ENCODE data around the gene MGAT4B. TPM values are rescaled to one million over a fixed set of nuclear protein-coding genes. Genes with fewer than 3 reads are reported as not detected.

The MGAT4B gene
- total RNA-seq: 10 to 100 TPM; 42.5 to 58.5 (median 47.2) TPM

DNA sequence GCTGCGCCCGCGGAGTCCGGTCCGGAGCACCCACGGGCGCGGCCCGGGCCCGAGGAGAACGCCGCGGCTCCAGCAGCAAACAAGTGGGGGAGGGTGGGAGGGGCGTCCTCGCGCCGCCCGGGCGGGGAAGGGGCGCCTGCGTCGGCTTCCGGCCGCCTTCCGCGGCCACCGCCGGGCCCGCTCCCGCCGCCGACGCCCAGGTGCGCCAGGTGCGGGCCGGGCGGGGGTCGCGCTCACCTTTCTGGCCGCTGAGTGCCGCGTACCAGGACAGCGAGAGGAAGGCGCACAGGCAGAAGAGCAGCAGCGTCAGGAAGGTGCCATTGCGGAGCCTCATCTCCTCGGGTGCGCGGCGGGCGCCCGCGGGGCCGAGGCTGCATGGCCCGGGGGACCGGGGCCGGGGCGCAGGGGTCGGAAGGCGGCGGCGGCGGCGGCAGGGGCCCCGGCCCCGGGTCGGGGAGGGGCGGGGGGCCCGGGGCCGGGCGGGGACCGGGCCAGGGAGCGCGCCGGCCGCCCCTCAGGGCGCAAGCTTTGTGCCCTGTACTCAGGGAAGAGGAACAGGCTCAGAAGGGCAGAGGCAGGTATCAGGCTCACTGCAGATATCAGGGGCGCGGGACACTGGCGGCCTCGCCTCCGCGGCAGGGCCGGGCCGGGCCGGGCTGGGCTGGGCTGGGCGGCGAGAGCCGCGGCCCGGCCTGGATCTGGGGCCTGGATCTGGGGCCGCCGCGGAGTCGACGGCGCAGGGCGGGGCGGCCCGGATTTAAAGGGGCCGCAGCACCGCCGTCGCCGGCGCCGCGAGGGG, at the start of gene MGAT4B:
MGAT4B (minus strand) TSS at position 617 of the 799 bp plus-strand sequence; CDS start at position 334, 283 bp downstream.
- TF ChIP-seq EP300 (IDR thresholded peaks at IDR 0.05) (no peak), POLR2AphosphoS5 (IDR thresholded peaks at IDR 0.05) (peak; percentile 46), POLR2A (IDR thresholded peaks at IDR 0.05) (peak; percentile 28 to 48)
- Histone ChIP-seq H3K27ac (peak within 1 kb of the TSS; percentile 86 to 99 (median 96)), H3K4me1 (peaks cover 0 to 57% (median 45%) of the 10 kb centered on the region in 3 donors), H3K9me3 (no peaks in the 10 kb centered on the region), H3K36me3 (peaks cover 0 to 6% of the 10 kb centered on the region in 2 donors), H3K4me3 (peak within 1 kb of the TSS; percentile 73 to 94), H3K27me3 (no peaks in the 10 kb centered on the region)
- ATAC-seq: peak; percentile 93
- WGBS, 2 donors (ENCODE audit: low coverage in 1 of 2): no CpG with 5 or more reads among the region's 108 CpGs

DNA sequence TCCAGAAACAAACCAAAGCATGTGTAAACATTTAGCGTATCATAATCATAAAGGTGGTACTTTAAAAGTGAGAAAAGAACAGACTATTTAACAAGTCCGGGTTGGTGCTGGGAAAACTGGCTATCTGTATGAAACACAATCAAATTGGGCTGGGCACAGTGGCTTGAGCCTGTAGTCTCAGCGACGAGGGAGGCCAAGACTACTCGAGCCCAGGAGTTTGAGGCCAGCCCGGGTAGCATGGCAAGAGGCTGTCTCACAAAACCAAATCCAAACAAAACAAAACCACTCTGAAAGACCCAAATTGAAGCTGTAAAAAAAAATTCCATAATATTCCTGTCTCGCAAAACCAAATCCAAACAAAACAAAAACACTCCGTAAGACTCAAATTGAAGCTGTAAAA, 47.7 kb upstream of the MGAT4B start:
- no peak for ATAC-seq
- peaks cover 0 to 27% (median 0%) of the 10 kb centered on the region in 3 donors for H3K4me1 ChIP-seq
- WGBS, 2 donors (ENCODE audit: low coverage in 1 of 2): 88 to 95% methylated on average over 7 to 8 of the region's 8 CpGs
- peaks cover 0 to 49% of the 10 kb centered on the region in 2 donors for H3K36me3 ChIP-seq
- H3K9me3 ChIP-seq: no peaks in the 10 kb centered on the region
- no peak overlapping the region for H3K27ac ChIP-seq
- H3K4me3 ChIP-seq: no peak overlapping the region
- H3K27me3 ChIP-seq: no peaks in the 10 kb centered on the region
- no peak for TF ChIP-seq POLR2A (IDR thresholded peaks at IDR 0.05)
- TF ChIP-seq POLR2AphosphoS5 (IDR thresholded peaks at IDR 0.05): no peak
- no peak for TF ChIP-seq CTCF (IDR thresholded peaks at IDR 0.05)
- no peak for TF ChIP-seq EP300 (IDR thresholded peaks at IDR 0.05)

GRCh38 chr5:179852993-179853547, 46.4 kb upstream of the MGAT4B start:
- no peak overlapping the region for H3K27ac ChIP-seq
- ATAC-seq: no peak
- H3K9me3 ChIP-seq: no peaks in the 10 kb centered on the region
- no peaks in the 10 kb centered on the region for H3K27me3 ChIP-seq
- peaks cover 0 to 23% (median 0%) of the 10 kb centered on the region in 3 donors for H3K4me1 ChIP-seq
- 73 to 82% methylated on average over 3 to 8 of the region's 8 CpGs for WGBS, 2 donors (ENCODE audit: low coverage in 1 of 2)
- H3K4me3 ChIP-seq: no peak overlapping the region
- peaks cover 0 to 62% of the 10 kb centered on the region in 2 donors for H3K36me3 ChIP-seq
- TF ChIP-seq POLR2A (IDR thresholded peaks at IDR 0.05) (no peak), CTCF (IDR thresholded peaks at IDR 0.05) (no peak), EP300 (IDR thresholded peaks at IDR 0.05) (no peak), POLR2AphosphoS5 (IDR thresholded peaks at IDR 0.05) (no peak)

DNA sequence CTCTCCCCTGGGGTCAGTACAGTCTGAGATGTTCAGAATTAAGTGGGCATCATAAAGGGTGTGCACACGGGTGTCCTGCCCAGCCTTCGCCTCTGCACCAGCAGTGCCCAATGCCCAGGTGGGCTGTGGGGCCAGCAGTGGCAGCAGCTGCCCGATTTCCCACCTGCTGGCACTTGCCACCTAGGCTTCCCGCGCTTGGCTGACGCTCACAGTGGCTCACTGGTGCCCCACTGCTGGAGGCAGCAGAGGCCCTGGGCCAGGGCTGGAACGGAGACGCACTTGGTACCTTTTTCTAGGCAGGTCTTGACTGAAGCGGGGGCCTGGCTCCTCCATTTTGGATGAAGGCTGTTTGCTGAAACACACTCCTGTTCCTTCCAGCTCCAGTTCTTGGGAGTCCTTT, 35.0 kb upstream of the MGAT4B start:
- ATAC-seq: no peak
- peaks cover 0 to 94% of the 10 kb centered on the region in 2 donors for H3K36me3 ChIP-seq
- peaks cover 0 to 5% (median under 1%) of the 10 kb centered on the region in 3 donors for H3K4me1 ChIP-seq
- TF ChIP-seq POLR2AphosphoS5 (IDR thresholded peaks at IDR 0.05) (no peak), EP300 (IDR thresholded peaks at IDR 0.05) (no peak), POLR2A (IDR thresholded peaks at IDR 0.05) (no peak), CTCF (IDR thresholded peaks at IDR 0.05) (no peak)
- no peak overlapping the region for H3K4me3 ChIP-seq
- 80% methylated on average over 1 of the region's 9 CpGs; no CpG with 5 or more reads in 1 of the 2 donors for WGBS, 2 donors (ENCODE audit: low coverage in 1 of 2)
- peaks cover 0 to 15% (median 0%) of the 10 kb centered on the region in 3 donors for H3K9me3 ChIP-seq
- H3K27ac ChIP-seq: no peak overlapping the region
- no peaks in the 10 kb centered on the region for H3K27me3 ChIP-seq

GRCh38 chr5:179840766-179841165, 34.1 kb upstream of the MGAT4B start:
- Histone ChIP-seq H3K27ac (no peak overlapping the region), H3K27me3 (no peaks in the 10 kb centered on the region), H3K36me3 (peaks cover 0 to 94% of the 10 kb centered on the region in 2 donors), H3K4me1 (peaks cover 0 to 14% (median 3%) of the 10 kb centered on the region in 3 donors), H3K9me3 (peaks cover 0 to 13% (median 0%) of the 10 kb centered on the region in 3 donors), H3K4me3 (no peak overlapping the region)
- WGBS, 2 donors (ENCODE audit: low coverage in 1 of 2): 0 to 92% methylated on average over 1 to 7 of the region's 17 CpGs
- ATAC-seq: no peak
- TF ChIP-seq EP300 (IDR thresholded peaks at IDR 0.05) (no peak), POLR2A (IDR thresholded peaks at IDR 0.05) (no peak), CTCF (IDR thresholded peaks at IDR 0.05) (no peak), POLR2AphosphoS5 (IDR thresholded peaks at IDR 0.05) (no peak)
